ENCODE measurements around the gene ZNF473.
"Not testable (repeated sequence)": the region's sequence is repeated elsewhere in the genome, so short reads cannot be mapped to it uniquely, and the experiment has no call there.

GRCh38 chr19:50076581-50077355 lies 51.0 kb downstream of the ZNF473 start:
- TF ChIP-seq ZNF274 (IDR thresholded peaks at IDR 0.05; ENCODE audit: low read depth, low read length); YY1 (IDR thresholded peaks at IDR 0.05; ENCODE audit: insufficient read depth, insufficient read length); SUZ12 (IDR thresholded peaks at IDR 0.05; ENCODE audit: extremely low read depth, insufficient read depth, insufficient read length): not testable (repeated sequence)

Measured in NT2/D1 (cell line).